HCT116 (cell line): Measurements from ENCODE around the gene ATOH8. TPM values are rescaled to one million over a fixed set of nuclear protein-coding genes. Genes with fewer than 3 reads are reported as not detected.

Experiments used
- ATAC-seq: fragments of 200-7000 bp; cut with Tn5 transposase; 2 replicates; pipeline ENCODE4 v1.9.1; 2020; ENCODE audit warnings: mild to moderate bottlenecking, moderate library complexity
- BruUV-seq: library from RNA; stranded (reverse); fragments of 400-500 nt; replicated peaks from 2 replicates; lab custom pipeline; 2021; lab: Mats Ljungman, UMichigan
- CTCF ChIA-PET: fragments of 300-600 bp; sonication (Branson Sonifier 250); formaldehyde crosslinking; loops from one replicate; lab custom pipeline; 2021; ENCODE audit warnings: antibody characterized with exemption; lab: Charles Lee
- POLR2A ChIA-PET: fragments of 300-600, 350-600 bp; sonication (Branson Sonifier 250); formaldehyde crosslinking; loops from one replicate; lab custom pipeline; 2021; ENCODE audit warnings: antibody characterized with exemption; lab: Charles Lee
- RAD21 ChIA-PET, 2 experiments: fragments of 300-600 bp; sonication (Branson Sonifier 250); formaldehyde crosslinking; loops; one replicate each; lab custom pipeline; 2023; ENCODE audit warnings: low total read pairs in 2 of 2; ENCODE audit not compliant: uncharacterized antibody in 2 of 2, unreplicated experiment in 2 of 2, low non-redundant PET in 1 of 2; lab: Charles Lee
- DNase-seq: peaks from one replicate; pipeline ENCODE4 v3.0.0-alpha.2; 2010; ENCODE audit warnings: low read depth, low spot score
- H2AFZ ChIP-seq: fragments of 200-600 bp; shearing (Covaris generic), sonication (generic); 2 replicates; pipeline ENCODE4 v1.6.1; 2017; ENCODE audit warnings: low read depth, mixed run types, mixed read lengths, antibody characterized with exemption, low read length; ENCODE audit not compliant: poor library complexity, severe bottlenecking
- H3K27ac ChIP-seq: 2 replicates; pipeline ENCODE4 v1.5.1; 2012; ENCODE audit warnings: low read depth, low read length
- H3K27me3 ChIP-seq: fragments of 200-600 bp; sonication (generic); 2 replicates; pipeline ENCODE4 v1.6.1; 2016; ENCODE audit warnings: mixed run types, low read length, mixed read lengths; ENCODE audit not compliant: insufficient read depth
- H3K36me3 ChIP-seq, 2 experiments: fragments of 200-500 bp in 1 of 2; fragments of 200-600 bp in 1 of 2; sonication (Bioruptor generic) in 1 of 2; sonication (generic) in 1 of 2; 2 replicates each; pipeline versions ENCODE4 v1.5.1 to v1.6.1; 2014 to 2016; ENCODE audit warnings: low read length in 2 of 2, inconsistent platforms in 1 of 2, mixed read lengths in 1 of 2, mixed run types in 1 of 2; ENCODE audit not compliant: insufficient read depth in 2 of 2, control insufficient read depth in 1 of 2
- H3K4me1 ChIP-seq, 2 experiments: fragments of 200-600 bp in 1 of 2; sonication (generic) in 1 of 2; 2 replicates each; pipeline versions ENCODE4 v1.5.1 to v1.6.1; 2012 to 2017; ENCODE audit warnings: low read length in 2 of 2, inconsistent platforms in 1 of 2, mild to moderate bottlenecking in 1 of 2, mixed read lengths in 1 of 2, mixed run types in 1 of 2, moderate library complexity in 1 of 2; ENCODE audit not compliant: insufficient read depth in 2 of 2, control insufficient read depth in 1 of 2
- H3K4me2 ChIP-seq: fragments of 200-600 bp; sonication (generic); 2 replicates; pipeline ENCODE4 v1.6.1; 2017; ENCODE audit warnings: mixed run types, low read length, mixed read lengths
- H3K4me3 ChIP-seq, 2 experiments: fragments of 200-600 bp in 1 of 2; sonication (generic) in 1 of 2; replicated peaks in 1 of 2; 2 replicates each; pipeline ENCODE4 v1.5.1; 2011 to 2016; ENCODE audit warnings: low read length in 2 of 2, control low read depth in 1 of 2, low read depth in 1 of 2, mild to moderate bottlenecking in 1 of 2, mixed read lengths in 1 of 2, mixed run types in 1 of 2
- H3K79me2 ChIP-seq: fragments of 200-600 bp; sonication (generic); 2 replicates; pipeline ENCODE4 v1.6.1; 2017; ENCODE audit warnings: mild to moderate bottlenecking, mixed run types, low read length, moderate library complexity, mixed read lengths; ENCODE audit not compliant: insufficient read depth
- H3K9ac ChIP-seq: fragments of 200-600 bp; sonication (generic); 2 replicates; pipeline ENCODE4 v1.6.1; 2016; ENCODE audit warnings: low read length, mixed read lengths
- H3K9me2 ChIP-seq: fragments of 200-600 bp; sonication (generic), shearing (Covaris generic); 2 replicates; pipeline ENCODE4 v1.6.1; 2017; ENCODE audit warnings: mixed run types, mild to moderate bottlenecking, moderate library complexity; ENCODE audit not compliant: insufficient read depth
- H3K9me3 ChIP-seq, 2 experiments: fragments of 200-500 bp in 1 of 2; fragments of 200-600 bp in 1 of 2; sonication (Bioruptor generic) in 1 of 2; sonication (generic) in 1 of 2; 2 replicates each; pipeline ENCODE4 v1.6.1; 2014 to 2017; ENCODE audit warnings: low read length in 2 of 2, mixed read lengths in 2 of 2, inconsistent platforms in 1 of 2, low read depth in 1 of 2, mild to moderate bottlenecking in 1 of 2, mixed run types in 1 of 2, moderate library complexity in 1 of 2; ENCODE audit not compliant: control insufficient read depth in 1 of 2, insufficient read depth in 1 of 2
- H4K20me1 ChIP-seq: fragments of 200-600 bp; sonication (generic), shearing (Covaris generic); 2 replicates; pipeline ENCODE4 v1.6.1; 2017; ENCODE audit warnings: mixed run types, mild to moderate bottlenecking, moderate library complexity; ENCODE audit not compliant: insufficient read depth
- CBX3 ChIP-seq: IDR thresholded peaks from 2 replicates; pipeline ENCODE4 v1.6.1; 2012; ENCODE audit warnings: low read depth
- CEBPB ChIP-seq: IDR thresholded peaks from 2 replicates; pipeline ENCODE4 v1.6.1; 2012; ENCODE audit warnings: low read depth
- EGR1 ChIP-seq: IDR thresholded peaks from 2 replicates; pipeline ENCODE4 v1.6.1; 2012; ENCODE audit warnings: low read depth
- EZH2phosphoT487 ChIP-seq: fragments of 200-600 bp; IDR thresholded peaks from 2 replicates; pipeline ENCODE4 v1.6.1; 2018; ENCODE audit warnings: antibody characterized with exemption, borderline replicate concordance
- FOSL1 ChIP-seq: IDR thresholded peaks from 2 replicates; pipeline ENCODE4 v1.6.1; 2012; ENCODE audit warnings: low read depth
- JUND ChIP-seq: IDR thresholded peaks from 2 replicates; pipeline ENCODE4 v1.6.1; 2012
- POLR2A ChIP-seq: IDR thresholded peaks from 2 replicates; pipeline ENCODE4 v1.7.0; 2011; ENCODE audit warnings: borderline replicate concordance; ENCODE audit not compliant: insufficient read depth, insufficient read length; ENCODE audit errors: extremely low read depth
- RAD21 ChIP-seq: IDR thresholded peaks from 2 replicates; pipeline ENCODE4 v1.6.1; 2012; ENCODE audit warnings: low read depth, mild to moderate bottlenecking
- SIN3A ChIP-seq: IDR thresholded peaks from 2 replicates; pipeline ENCODE4 v1.6.1; 2012; ENCODE audit warnings: low read depth
- SP1 ChIP-seq: IDR thresholded peaks from 2 replicates; pipeline ENCODE4 v1.6.1; 2012; ENCODE audit warnings: low read depth
- SRF ChIP-seq: IDR thresholded peaks from 2 replicates; pipeline ENCODE4 v1.6.1; 2012; ENCODE audit warnings: low read depth
- TCF7L2 ChIP-seq: IDR thresholded peaks from 2 replicates; pipeline ENCODE4 v1.7.0; 2011; ENCODE audit warnings: borderline replicate concordance, inconsistent platforms; ENCODE audit not compliant: insufficient read depth, insufficient read length; ENCODE audit errors: extremely low read depth
- YY1 ChIP-seq: IDR thresholded peaks from 2 replicates; pipeline ENCODE4 v1.6.1; 2011; ENCODE audit warnings: low read length, low read depth, moderate library complexity, mild to moderate bottlenecking; ENCODE audit not compliant: insufficient replicate concordance; ENCODE audit errors: extremely low read depth
- ZFX ChIP-seq: fragments of 450-650 bp; IDR thresholded peaks from 2 replicates; pipeline ENCODE4 v1.6.1; 2017
- ZNF274 ChIP-seq: fragments of 200-500 bp; sonication (Bioruptor generic); IDR thresholded peaks from 2 replicates; pipeline ENCODE4 v1.6.1; 2014; ENCODE audit warnings: mild to moderate bottlenecking, low read depth, low read length, inconsistent platforms
- intact Hi-C: fragments of 100-400 bp; cut with micrococcal nuclease; formaldehyde crosslinking; loops from 2 replicates; pipeline ENCODE4 v1.10.0; 2022
- total RNA-seq: library from RNA; stranded (reverse); gene quantifications from one replicate; pipeline ENCODE4 v1.2.1, GENCODE V29; 2021; ENCODE audit not compliant: unreplicated experiment
- TF ChIP-seq, protein P1 (sequence below): IDR thresholded peaks from 2 replicates; pipeline ENCODE4 v1.6.1; 2011; ENCODE audit warnings: mild to moderate bottlenecking, low read length, moderate library complexity; ENCODE audit not compliant: insufficient replicate concordance; ENCODE audit errors: extremely low read depth
- TF ChIP-seq, protein P2 (sequence below): IDR thresholded peaks from 2 replicates; pipeline ENCODE4 v1.6.1; 2012; ENCODE audit warnings: low read depth
- TF ChIP-seq, protein P3 (sequence below): IDR thresholded peaks from 2 replicates; pipeline ENCODE4 v1.6.1; 2012
- TF ChIP-seq, protein P4 (sequence below), 3 experiments: fragments of 200-600 bp in 1 of 3; sonication (generic) in 1 of 3; IDR thresholded peaks in 2 of 3; conservative IDR thresholded peaks in 1 of 3; 2 replicates each; pipeline ENCODE4 v1.5.1; 2012 to 2017; ENCODE audit warnings: low read depth in 2 of 3, low read length in 2 of 3, antibody characterized with exemption in 1 of 3, borderline replicate concordance in 1 of 3, control low read depth in 1 of 3, mild to moderate bottlenecking in 1 of 3, mixed read lengths in 1 of 3, mixed run types in 1 of 3, moderate library complexity in 1 of 3; ENCODE audit not compliant: insufficient read depth in 1 of 3
- TF ChIP-seq, protein P5 (sequence below): IDR thresholded peaks from 2 replicates; pipeline ENCODE4 v1.6.1; 2012

Gene ATOH8
- total RNA-seq, 1 experiment from 2014 or later, result 0.74 TPM

DNA sequence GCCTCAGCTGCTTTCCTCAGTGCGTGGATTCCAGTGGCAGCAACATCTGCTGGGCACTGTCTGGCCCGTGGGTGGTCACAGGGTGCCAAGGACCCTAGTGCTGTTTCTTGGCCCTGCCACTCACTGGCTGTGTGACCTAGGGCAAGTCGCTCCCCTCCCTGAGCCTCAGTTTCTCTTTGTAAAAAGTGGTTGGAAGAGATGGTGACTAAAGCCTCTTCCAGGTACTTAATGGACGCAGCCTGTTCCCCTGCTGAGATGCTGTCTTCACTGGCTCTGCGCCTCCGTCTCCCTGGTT is 42.2 kb downstream of the ATOH8 start:
- DNase-seq (no peak), ATAC-seq (no peak)
- ChIA-PET POLR2A (no interaction called here), RAD21 (no interaction called here), CTCF (no interaction called here)
- no TSS peak for BruUV-seq
- no peak overlapping the region for H3K4me3 ChIP-seq
- H4K20me1 ChIP-seq, result no peaks in the 10 kb centered on the region
- TF ChIP-seq ZFX (no peak), JUND (no peak), SRF (no peak), TCF7L2 (no peak), FOSL1 (no peak), SIN3A (no peak), POLR2A (no peak), SP1 (no peak), RAD21 (no peak), EGR1 (no peak), YY1 (no peak), CEBPB (no peak), EZH2phosphoT487 (no peak), CBX3 (no peak), ZNF274 (no peak)
- TF ChIP-seq, protein P1, sequence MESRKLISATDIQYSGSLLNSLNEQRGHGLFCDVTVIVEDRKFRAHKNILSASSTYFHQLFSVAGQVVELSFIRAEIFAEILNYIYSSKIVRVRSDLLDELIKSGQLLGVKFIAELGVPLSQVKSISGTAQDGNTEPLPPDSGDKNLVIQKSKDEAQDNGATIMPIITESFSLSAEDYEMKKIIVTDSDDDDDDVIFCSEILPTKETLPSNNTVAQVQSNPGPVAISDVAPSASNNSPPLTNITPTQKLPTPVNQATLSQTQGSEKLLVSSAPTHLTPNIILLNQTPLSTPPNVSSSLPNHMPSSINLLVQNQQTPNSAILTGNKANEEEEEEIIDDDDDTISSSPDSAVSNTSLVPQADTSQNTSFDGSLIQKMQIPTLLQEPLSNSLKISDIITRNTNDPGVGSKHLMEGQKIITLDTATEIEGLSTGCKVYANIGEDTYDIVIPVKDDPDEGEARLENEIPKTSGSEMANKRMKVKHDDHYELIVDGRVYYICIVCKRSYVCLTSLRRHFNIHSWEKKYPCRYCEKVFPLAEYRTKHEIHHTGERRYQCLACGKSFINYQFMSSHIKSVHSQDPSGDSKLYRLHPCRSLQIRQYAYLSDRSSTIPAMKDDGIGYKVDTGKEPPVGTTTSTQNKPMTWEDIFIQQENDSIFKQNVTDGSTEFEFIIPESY, result no peak
- TF ChIP-seq, protein P2, sequence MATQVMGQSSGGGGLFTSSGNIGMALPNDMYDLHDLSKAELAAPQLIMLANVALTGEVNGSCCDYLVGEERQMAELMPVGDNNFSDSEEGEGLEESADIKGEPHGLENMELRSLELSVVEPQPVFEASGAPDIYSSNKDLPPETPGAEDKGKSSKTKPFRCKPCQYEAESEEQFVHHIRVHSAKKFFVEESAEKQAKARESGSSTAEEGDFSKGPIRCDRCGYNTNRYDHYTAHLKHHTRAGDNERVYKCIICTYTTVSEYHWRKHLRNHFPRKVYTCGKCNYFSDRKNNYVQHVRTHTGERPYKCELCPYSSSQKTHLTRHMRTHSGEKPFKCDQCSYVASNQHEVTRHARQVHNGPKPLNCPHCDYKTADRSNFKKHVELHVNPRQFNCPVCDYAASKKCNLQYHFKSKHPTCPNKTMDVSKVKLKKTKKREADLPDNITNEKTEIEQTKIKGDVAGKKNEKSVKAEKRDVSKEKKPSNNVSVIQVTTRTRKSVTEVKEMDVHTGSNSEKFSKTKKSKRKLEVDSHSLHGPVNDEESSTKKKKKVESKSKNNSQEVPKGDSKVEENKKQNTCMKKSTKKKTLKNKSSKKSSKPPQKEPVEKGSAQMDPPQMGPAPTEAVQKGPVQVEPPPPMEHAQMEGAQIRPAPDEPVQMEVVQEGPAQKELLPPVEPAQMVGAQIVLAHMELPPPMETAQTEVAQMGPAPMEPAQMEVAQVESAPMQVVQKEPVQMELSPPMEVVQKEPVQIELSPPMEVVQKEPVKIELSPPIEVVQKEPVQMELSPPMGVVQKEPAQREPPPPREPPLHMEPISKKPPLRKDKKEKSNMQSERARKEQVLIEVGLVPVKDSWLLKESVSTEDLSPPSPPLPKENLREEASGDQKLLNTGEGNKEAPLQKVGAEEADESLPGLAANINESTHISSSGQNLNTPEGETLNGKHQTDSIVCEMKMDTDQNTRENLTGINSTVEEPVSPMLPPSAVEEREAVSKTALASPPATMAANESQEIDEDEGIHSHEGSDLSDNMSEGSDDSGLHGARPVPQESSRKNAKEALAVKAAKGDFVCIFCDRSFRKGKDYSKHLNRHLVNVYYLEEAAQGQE, result no peak
- TF ChIP-seq, protein P3, sequence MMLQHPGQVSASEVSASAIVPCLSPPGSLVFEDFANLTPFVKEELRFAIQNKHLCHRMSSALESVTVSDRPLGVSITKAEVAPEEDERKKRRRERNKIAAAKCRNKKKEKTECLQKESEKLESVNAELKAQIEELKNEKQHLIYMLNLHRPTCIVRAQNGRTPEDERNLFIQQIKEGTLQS, result no peak
- TF ChIP-seq, protein P4, sequence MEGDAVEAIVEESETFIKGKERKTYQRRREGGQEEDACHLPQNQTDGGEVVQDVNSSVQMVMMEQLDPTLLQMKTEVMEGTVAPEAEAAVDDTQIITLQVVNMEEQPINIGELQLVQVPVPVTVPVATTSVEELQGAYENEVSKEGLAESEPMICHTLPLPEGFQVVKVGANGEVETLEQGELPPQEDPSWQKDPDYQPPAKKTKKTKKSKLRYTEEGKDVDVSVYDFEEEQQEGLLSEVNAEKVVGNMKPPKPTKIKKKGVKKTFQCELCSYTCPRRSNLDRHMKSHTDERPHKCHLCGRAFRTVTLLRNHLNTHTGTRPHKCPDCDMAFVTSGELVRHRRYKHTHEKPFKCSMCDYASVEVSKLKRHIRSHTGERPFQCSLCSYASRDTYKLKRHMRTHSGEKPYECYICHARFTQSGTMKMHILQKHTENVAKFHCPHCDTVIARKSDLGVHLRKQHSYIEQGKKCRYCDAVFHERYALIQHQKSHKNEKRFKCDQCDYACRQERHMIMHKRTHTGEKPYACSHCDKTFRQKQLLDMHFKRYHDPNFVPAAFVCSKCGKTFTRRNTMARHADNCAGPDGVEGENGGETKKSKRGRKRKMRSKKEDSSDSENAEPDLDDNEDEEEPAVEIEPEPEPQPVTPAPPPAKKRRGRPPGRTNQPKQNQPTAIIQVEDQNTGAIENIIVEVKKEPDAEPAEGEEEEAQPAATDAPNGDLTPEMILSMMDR (IDR thresholded peaks at IDR 0.05 in 2 of 3, conservative IDR thresholded peaks at IDR 0.05 in 1 of 3; ENCODE audit: borderline replicate concordance in 1 of 3, insufficient read depth in 1 of 3, low read depth in 2 of 3, low read length in 2 of 3), result no peak
- TF ChIP-seq, protein P5, sequence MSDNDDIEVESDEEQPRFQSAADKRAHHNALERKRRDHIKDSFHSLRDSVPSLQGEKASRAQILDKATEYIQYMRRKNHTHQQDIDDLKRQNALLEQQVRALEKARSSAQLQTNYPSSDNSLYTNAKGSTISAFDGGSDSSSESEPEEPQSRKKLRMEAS, result no peak
- H3K9me2 ChIP-seq, result no peaks in the 10 kb centered on the region
- no peak overlapping the region for H3K9ac ChIP-seq
- peaks cover 4% of the 10 kb centered on the region; the same call in 1 of the 2 replicates for H3K27me3 ChIP-seq
- H2AFZ ChIP-seq, result no peak overlapping the region
- no peak overlapping the region for H3K27ac ChIP-seq
- H3K36me3 ChIP-seq, result no peaks in the 10 kb centered on the region
- no peak overlapping the region for H3K4me2 ChIP-seq
- no peaks in the 10 kb centered on the region for H3K79me2 ChIP-seq
- intact Hi-C loops, result no loop called here
- peaks cover 18 to 24% of the 10 kb centered on the region in 2 experiments for H3K4me1 ChIP-seq
- H3K9me3 ChIP-seq, result no peaks in the 10 kb centered on the region
